Liver (tissue), 9 donors: ENCODE measurements around the gene LILRB5. TPM values are rescaled to one million over a fixed set of nuclear protein-coding genes. Genes with fewer than 3 reads are reported as not detected.
"Not testable (repeated sequence)": the region's sequence is repeated elsewhere in the genome, so short reads cannot be mapped to it uniquely, and the experiment has no call there.

Experiments
- DNase-seq: peaks from one replicate; pipeline ENCODE4 v3.0.0-alpha.2; 2017; ENCODE audit warnings: low spot score
- H3K27ac ChIP-seq, 2 donors: one replicate each; pipeline ENCODE4 v1.7.0; 2013; ENCODE audit warnings: inconsistent platforms in 2 of 2, low read length in 2 of 2, control low read depth in 1 of 2, low read depth in 1 of 2, mild to moderate bottlenecking in 1 of 2
- H3K27me3 ChIP-seq, 4 donors: one replicate each; pipeline versions ENCODE4 v1.6.1 to v1.7.0; 2013; ENCODE audit warnings: low read length in 3 of 4, inconsistent platforms in 1 of 4, mild to moderate bottlenecking in 1 of 4, moderate library complexity in 1 of 4; ENCODE audit not compliant: control insufficient read depth in 4 of 4, insufficient read depth in 4 of 4
- H3K36me3 ChIP-seq, 4 donors: one replicate each; pipeline versions ENCODE4 v1.6.1 to v1.7.0; 2013; ENCODE audit warnings: low read length in 3 of 4, mild to moderate bottlenecking in 3 of 4, low read depth in 1 of 4, moderate library complexity in 1 of 4; ENCODE audit not compliant: control insufficient read depth in 4 of 4, insufficient read depth in 3 of 4
- H3K4me1 ChIP-seq, 4 donors: one replicate each; pipeline versions ENCODE4 v1.6.1 to v1.7.0; 2013; ENCODE audit warnings: low read length in 3 of 4, mild to moderate bottlenecking in 3 of 4, moderate library complexity in 1 of 4; ENCODE audit not compliant: control insufficient read depth in 4 of 4, insufficient read depth in 4 of 4
- H3K4me3 ChIP-seq, 3 donors: one replicate each; pipeline versions ENCODE4 v1.6.1 to v1.7.0; 2013; ENCODE audit warnings: low read length in 3 of 3, control low read depth in 1 of 3, low read depth in 1 of 3, mild to moderate bottlenecking in 1 of 3
- H3K9ac ChIP-seq, 2 donors: one replicate each; pipeline ENCODE4 v1.7.0; 2013; ENCODE audit warnings: low read length in 2 of 2, mild to moderate bottlenecking in 2 of 2, moderate library complexity in 2 of 2, control low read depth in 1 of 2, low read depth in 1 of 2
- H3K9me3 ChIP-seq, 4 donors: one replicate each; pipeline versions ENCODE4 v1.6.1 to v1.7.0; 2013; ENCODE audit warnings: low read length in 3 of 4; ENCODE audit not compliant: control insufficient read depth in 4 of 4
- EGR1 ChIP-seq, 2 donors: IDR thresholded peaks; 2 replicates each; pipeline ENCODE4 v1.6.1; 2016 to 2018; ENCODE audit warnings: antibody characterized with exemption in 2 of 2, low read depth in 2 of 2
- FOXA1 ChIP-seq: IDR thresholded peaks from 2 replicates; pipeline ENCODE4 v1.6.1; 2016; ENCODE audit warnings: antibody characterized with exemption
- FOXA2 ChIP-seq: IDR thresholded peaks from 2 replicates; pipeline ENCODE4 v1.6.1; 2016; ENCODE audit warnings: antibody characterized with exemption
- GABPA ChIP-seq, 2 donors: IDR thresholded peaks in 1 of 2; conservative IDR thresholded peaks in 1 of 2; 2 replicates each; pipeline ENCODE4 v1.6.1; 2016; ENCODE audit warnings: antibody characterized with exemption in 2 of 2, mild to moderate bottlenecking in 1 of 2, moderate library complexity in 1 of 2
- HNF4A ChIP-seq, 2 donors: conservative IDR thresholded peaks; 2 replicates each; pipeline ENCODE4 v1.6.1; 2016; ENCODE audit warnings: antibody characterized with exemption in 2 of 2, mild to moderate bottlenecking in 2 of 2
- HNF4G ChIP-seq: IDR thresholded peaks from 2 replicates; pipeline ENCODE4 v1.6.1; 2016; ENCODE audit warnings: antibody characterized with exemption
- JUND ChIP-seq, 2 donors: IDR thresholded peaks; 2 replicates each; pipeline ENCODE4 v1.6.1; 2016; ENCODE audit warnings: antibody characterized with exemption in 2 of 2
- NR2F2 ChIP-seq: IDR thresholded peaks from 2 replicates; pipeline ENCODE4 v1.6.1; 2016; ENCODE audit warnings: antibody characterized with exemption
- RAD21 ChIP-seq, 2 donors: IDR thresholded peaks; 2 replicates each; pipeline ENCODE4 v1.6.1; 2016; ENCODE audit warnings: antibody characterized with exemption in 2 of 2, mild to moderate bottlenecking in 2 of 2
- REST ChIP-seq: IDR thresholded peaks from 2 replicates; pipeline ENCODE4 v1.6.1; 2016; ENCODE audit warnings: antibody characterized with exemption, mild to moderate bottlenecking
- RXRA ChIP-seq, 2 donors: IDR thresholded peaks; 2 replicates each; pipeline ENCODE4 v1.6.1; 2017 to 2018; ENCODE audit warnings: antibody characterized with exemption in 2 of 2, mild to moderate bottlenecking in 1 of 2
- SP1 ChIP-seq: IDR thresholded peaks from 2 replicates; pipeline ENCODE4 v1.6.1; 2018; ENCODE audit warnings: antibody characterized with exemption, mild to moderate bottlenecking
- TAF1 ChIP-seq: conservative IDR thresholded peaks from 2 replicates; pipeline ENCODE4 v1.6.1; 2016; ENCODE audit warnings: antibody characterized with exemption, mild to moderate bottlenecking
- YY1 ChIP-seq: IDR thresholded peaks from 2 replicates; pipeline ENCODE4 v1.6.1; 2016; ENCODE audit warnings: antibody characterized with exemption, mild to moderate bottlenecking
- ZBTB33 ChIP-seq: IDR thresholded peaks from 2 replicates; pipeline ENCODE4 v1.6.1; 2016; ENCODE audit warnings: antibody characterized with exemption
- WGBS: extraction: QIAGEN DNeasy Blood & Tissue Kit; methylation state at CpG from one replicate; pipeline ENCODE4 v1.1.7; 2013; 5-methylcytosine and 5-hydroxymethylcytosine counted together
- polyA plus RNA-seq, 2 donors: library from polyadenylated mRNA; stranded (reverse) in 1 of 2; unstranded in 1 of 2; fragments of 200-250 nt in 1 of 2; fragments of >200 nt in 1 of 2; fragmentation: Nextera tagmentation in 1 of 2; extraction: Ambion mirVana in 1 of 2; gene quantifications; one replicate each; pipeline versions ENCODE4 v1.2.1 to v1.2.3, GENCODE V29; 2013 to 2015
- total RNA-seq, 2 donors: library from RNA; depleted of rRNA; stranded (reverse); fragments of >200 nt; gene quantifications; one replicate each; pipeline ENCODE4 v1.2.3, GENCODE V29; 2014
- TF ChIP-seq, protein P1 (sequence below): IDR thresholded peaks from 2 replicates; pipeline ENCODE4 v1.6.1; 2016; ENCODE audit warnings: antibody characterized with exemption
- TF ChIP-seq, protein P2 (sequence below): fragments of 150-350 bp; IDR thresholded peaks from 2 replicates; pipeline ENCODE4 v1.5.1; 2017; ENCODE audit warnings: improper control_type of control experiment, low read depth, low read length; ENCODE audit not compliant: missing input control
- donor health status: healthy.
- donor health status: healthy.
- donor health status: healthy.
- donor health status: healthy.
- donor health status: healthy.

LILRB5 gene
- total and polyA plus RNA-seq, 4 donors = 5.1 to 10.8 (median 6.3) TPM

- no peak overlapping the region for H3K4me3 ChIP-seq
- H3K9ac ChIP-seq = no peak overlapping the region
- no peaks in the 10 kb centered on the region for H3K9me3 ChIP-seq
- TF ChIP-seq REST (no peak), RXRA (IDR thresholded peaks at IDR 0.05) (no peak), RAD21 (IDR thresholded peaks at IDR 0.05) (no peak), FOXA1 (no peak), HNF4A (conservative IDR thresholded peaks at IDR 0.05) (no peak)
- no peak for DNase-seq
- no peaks in the 10 kb centered on the region for H3K4me1 ChIP-seq
- 87% methylated on average over 8 of the region's 8 CpGs for WGBS
- H3K27ac ChIP-seq = no peak overlapping the region
- no peaks in the 10 kb centered on the region for H3K36me3 ChIP-seq
- no peaks in the 10 kb centered on the region for H3K27me3 ChIP-seq
Measured at GRCh38 chr19:54218259-54218658, 38.8 kb downstream of the LILRB5 start.

DNA sequence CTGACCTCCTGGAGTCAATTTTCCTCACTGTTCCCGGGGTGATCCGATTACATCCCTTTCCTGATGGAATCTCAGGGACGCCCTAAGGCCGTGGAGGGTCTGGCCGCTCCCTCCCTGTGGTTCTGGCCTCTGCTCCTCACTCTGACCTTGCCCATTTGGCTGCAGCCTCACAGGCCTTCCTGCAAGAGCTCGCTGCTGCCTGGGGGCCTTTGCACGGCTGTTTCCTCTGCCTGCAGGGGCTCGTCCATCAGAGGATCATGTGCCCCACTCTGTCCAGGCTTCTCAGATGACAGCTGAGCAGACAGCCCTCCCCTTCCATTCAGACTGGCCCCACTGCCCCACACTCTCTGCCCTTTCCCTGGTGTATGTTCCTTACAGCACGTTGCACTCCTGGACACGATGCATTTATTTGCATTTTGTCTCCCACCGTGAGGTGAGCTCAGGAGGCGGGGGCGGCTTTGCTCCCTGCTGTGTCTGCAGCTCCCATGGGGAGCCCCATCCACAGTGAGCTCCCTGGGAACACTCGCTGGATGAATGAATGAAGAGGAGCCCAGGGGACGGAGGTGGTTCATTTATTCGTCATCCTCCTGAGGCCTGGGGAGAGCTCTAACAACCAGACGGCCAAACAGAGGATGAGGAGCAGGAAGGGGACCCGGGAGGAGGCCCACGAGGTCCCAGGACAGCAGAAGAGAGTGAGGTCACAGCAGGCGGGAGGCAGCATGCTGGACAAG is 39.4 kb downstream of the LILRB5 start:
- not testable (repeated sequence) for H3K4me1 ChIP-seq, DNase-seq, H3K36me3 ChIP-seq, H3K9me3 ChIP-seq, H3K27ac ChIP-seq, H3K9ac ChIP-seq, H3K4me3 ChIP-seq, H3K27me3 ChIP-seq
- WGBS = 80% methylated on average over 16 of the region's 20 CpGs

GRCh38 chr19:54216869-54217268 is 40.2 kb downstream of the LILRB5 start:
- WGBS = 92% methylated on average over 9 of the region's 9 CpGs
- Histone ChIP-seq H3K9me3 (no peaks in the 10 kb centered on the region), H3K4me1 (no peaks in the 10 kb centered on the region), H3K4me3 (no peak overlapping the region), H3K36me3 (no peaks in the 10 kb centered on the region), H3K9ac (no peak overlapping the region), H3K27ac (no peak overlapping the region), H3K27me3 (no peaks in the 10 kb centered on the region)
- TF ChIP-seq, protein P1, sequence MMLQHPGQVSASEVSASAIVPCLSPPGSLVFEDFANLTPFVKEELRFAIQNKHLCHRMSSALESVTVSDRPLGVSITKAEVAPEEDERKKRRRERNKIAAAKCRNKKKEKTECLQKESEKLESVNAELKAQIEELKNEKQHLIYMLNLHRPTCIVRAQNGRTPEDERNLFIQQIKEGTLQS = no peak
- TF ChIP-seq EGR1 (IDR thresholded peaks at IDR 0.05; ENCODE audit: low read depth in 2 of 2) = no peak
- TF ChIP-seq NR2F2 = no peak
- TF ChIP-seq, protein P2, sequence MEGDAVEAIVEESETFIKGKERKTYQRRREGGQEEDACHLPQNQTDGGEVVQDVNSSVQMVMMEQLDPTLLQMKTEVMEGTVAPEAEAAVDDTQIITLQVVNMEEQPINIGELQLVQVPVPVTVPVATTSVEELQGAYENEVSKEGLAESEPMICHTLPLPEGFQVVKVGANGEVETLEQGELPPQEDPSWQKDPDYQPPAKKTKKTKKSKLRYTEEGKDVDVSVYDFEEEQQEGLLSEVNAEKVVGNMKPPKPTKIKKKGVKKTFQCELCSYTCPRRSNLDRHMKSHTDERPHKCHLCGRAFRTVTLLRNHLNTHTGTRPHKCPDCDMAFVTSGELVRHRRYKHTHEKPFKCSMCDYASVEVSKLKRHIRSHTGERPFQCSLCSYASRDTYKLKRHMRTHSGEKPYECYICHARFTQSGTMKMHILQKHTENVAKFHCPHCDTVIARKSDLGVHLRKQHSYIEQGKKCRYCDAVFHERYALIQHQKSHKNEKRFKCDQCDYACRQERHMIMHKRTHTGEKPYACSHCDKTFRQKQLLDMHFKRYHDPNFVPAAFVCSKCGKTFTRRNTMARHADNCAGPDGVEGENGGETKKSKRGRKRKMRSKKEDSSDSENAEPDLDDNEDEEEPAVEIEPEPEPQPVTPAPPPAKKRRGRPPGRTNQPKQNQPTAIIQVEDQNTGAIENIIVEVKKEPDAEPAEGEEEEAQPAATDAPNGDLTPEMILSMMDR = no peak
- TF ChIP-seq JUND (IDR thresholded peaks at IDR 0.05) = no peak
- no peak for TF ChIP-seq HNF4A (conservative IDR thresholded peaks at IDR 0.05)
- no peak for TF ChIP-seq YY1
- no peak for TF ChIP-seq ZBTB33
- TF ChIP-seq REST = no peak
- TF ChIP-seq FOXA2 = no peak
- TF ChIP-seq RXRA (IDR thresholded peaks at IDR 0.05) = no peak
- TF ChIP-seq TAF1 = no peak
- no peak for TF ChIP-seq SP1
- no peak for TF ChIP-seq HNF4G
- no peak for TF ChIP-seq GABPA (IDR thresholded peaks at IDR 0.05 in 1 of 2, conservative IDR thresholded peaks at IDR 0.05 in 1 of 2)
- DNase-seq = no peak
